Activated CD4-positive, alpha-beta T cell treated with anti-CD3 and anti-CD28 coated beads for 4 hours (primary cell): ENCODE measurements around the gene DENND4C.
"Not testable (repeated sequence)": the region's sequence is repeated elsewhere in the genome, so short reads cannot be mapped to it uniquely, and the experiment has no call there.

Source experiments
- DNase-seq, 2 donors: peaks; one replicate each; pipeline ENCODE4 v3.0.0-alpha.2; 2020

Gene DENND4C

DNA sequence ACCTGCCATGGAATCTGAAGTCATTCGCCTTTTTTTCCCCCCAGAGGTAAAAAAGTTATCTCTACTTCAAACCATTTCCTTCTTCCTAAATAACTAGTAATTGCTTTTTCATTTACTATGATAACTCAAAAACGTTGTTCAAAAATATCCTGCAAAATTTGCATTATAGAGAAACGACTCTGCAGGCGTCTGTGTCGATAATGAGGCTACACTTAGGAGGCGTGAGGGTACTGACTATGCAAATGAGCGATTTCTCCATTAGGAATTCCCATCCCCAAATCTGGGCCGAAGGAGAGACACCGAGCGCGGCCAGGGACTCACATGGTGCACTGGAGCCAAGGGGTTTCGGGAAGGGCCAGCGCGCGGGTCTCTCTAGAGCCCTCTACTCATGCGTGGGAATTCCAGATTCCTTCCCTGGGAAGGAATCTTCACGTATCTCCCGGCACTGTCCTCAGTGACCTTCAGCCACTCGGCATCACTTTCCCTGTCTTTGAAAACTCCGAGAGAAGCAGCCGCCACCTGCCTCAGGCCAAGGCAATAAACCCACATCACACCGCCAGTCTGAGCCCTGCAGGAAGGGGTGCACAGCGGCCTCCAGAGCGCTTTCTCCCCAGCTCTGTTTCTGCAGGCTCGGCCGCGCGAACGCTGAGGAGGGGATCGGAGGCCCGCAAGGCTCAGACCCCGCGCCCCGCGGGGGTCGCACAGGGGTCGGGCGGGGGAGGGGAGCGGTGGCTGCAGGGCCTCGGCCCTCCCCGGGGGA is 718 bp upstream of the DENND4C start:
- peak in 1 of 2 donors; percentile 71 for DNase-seq

DNA sequence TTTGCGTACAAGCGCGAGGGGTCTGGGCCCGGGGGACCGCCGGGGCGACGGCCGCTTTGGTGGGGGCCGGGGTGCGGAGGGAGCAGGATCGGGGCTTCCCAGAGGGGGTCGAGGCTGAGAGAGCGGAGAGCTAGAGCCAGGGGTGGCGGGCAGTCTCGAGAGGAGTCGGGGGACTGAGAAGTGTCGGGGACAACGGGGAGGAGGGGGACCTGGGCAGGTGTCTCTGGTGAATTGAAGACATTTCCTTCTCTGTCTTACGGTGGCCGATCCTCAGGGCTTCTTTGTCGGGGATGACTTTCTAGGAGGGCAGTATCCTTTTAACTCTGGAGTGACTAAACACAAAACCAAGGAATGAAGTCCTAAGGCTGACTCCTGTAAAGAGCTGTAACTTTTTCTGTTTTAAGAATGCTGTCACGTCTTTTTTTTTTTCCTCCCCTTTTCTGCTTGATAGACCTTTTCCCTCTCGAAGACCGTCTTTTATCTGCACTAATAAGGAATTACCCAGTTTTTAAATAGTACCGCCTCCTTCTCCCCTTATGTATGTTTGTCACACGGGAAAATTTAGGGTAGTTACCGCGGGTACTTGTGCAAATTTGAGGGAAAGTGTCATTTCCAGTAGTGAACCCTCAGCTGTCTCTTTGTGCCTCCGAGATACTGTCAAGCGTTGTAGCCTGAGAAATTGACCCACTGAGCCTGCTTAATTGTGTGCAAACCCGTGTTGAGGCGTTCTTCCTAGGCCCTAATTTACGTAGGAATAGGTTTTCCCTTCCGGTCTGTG is 822 bp downstream of the DENND4C start:
- DNase-seq = peak in 1 of 2 donors; percentile 7

DNA sequence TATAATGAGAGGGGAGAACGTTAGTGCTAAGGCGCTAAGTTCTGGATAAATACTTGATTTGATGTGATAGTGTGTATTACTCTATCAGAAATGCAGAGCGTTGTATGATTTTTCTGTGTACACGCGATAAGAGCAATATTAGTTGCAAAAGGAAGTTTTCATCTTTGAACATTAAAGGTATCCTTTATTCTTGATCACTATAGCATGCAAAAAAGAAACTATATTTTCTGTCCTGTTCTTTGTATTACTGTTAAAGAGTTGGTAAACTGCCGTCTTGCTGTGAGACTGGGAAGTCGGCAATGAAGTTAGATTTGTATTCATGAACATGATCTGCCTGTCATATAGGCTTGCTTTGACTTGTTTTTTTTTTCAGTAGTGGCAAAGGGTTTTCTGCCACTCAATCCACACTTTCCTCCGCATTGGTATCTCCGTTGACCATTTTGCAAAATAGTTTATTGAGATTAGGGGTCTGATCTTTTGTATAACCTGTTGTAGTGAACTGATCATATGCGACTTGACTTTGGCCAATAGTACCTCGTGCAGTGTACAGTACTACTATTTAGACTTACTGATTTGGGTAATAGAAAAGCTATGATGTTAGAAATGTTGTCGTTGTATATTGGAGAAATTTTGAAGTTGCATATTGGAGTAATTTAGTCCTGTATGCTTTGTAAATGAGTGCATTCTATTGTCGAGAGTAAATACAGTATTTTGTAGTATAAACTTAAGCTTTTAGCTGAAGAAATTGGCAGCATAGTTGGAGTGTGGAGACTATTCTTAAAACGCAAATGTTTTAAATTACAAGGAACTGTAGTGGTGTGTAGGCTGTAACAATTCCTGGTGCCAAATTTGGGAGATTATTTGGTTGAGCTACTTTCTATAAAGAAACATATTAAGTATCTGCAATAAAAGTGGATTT is 1.7 kb downstream of the DENND4C start:
- DNase-seq = no peak

DNA sequence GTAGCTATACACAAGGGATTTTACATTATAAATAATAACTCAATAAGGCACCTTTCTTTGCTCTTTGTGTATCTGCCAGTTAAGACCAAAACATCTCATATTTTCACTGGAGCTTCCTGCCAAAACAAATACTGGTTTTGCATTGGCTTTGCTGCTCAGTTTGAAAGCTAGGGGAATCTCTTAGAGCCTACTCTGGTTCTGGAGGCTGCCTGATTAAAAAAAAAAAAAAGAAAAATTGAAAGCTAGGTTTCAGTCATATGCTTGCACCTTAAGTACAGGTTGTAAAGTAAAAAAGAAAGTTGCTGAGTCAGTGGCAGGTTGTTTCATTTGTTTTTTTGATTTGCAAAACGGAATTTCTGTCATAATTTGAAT is 2.3 kb downstream of the DENND4C start:
- DNase-seq = no peak

DNA sequence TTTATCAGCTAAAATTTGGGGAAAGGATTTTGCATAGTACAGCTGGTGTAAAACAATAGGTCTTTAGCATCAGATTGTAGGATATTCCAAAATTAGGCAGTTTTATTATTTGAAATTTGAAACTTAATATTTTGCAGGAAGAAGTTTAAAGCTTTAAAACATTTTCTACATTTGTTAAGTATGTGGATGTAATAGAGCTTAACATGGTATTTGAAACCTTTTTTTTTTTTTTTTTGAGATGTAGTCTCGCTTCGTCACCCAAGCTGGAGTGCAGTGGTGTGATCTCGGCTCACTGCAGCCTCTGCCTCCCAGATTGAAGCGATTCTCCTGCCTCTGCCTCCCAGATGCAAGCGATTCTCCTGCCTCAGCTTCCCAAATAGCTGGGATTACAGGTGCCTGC is 2.9 kb downstream of the DENND4C start:
- no peak for DNase-seq

DNA sequence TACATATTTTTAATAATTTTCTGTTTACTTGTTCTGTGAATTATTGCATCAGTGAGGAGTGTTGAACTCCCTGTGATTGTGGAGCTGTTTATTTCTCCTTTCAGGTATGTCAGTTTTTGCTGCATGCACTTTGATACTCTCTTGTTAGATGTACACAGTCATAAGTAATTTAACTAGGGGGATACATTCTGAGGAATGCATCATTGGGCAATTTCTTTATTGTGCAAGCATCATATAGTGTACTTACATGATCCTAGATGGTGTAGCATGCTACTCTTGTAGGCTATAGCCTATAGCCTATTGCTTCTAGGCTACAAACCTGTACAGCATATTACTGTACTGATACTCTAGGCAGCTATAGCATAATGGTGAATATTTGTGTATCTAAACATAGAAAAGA is 9.5 kb downstream of the DENND4C start:
- DNase-seq = no peak

DNA sequence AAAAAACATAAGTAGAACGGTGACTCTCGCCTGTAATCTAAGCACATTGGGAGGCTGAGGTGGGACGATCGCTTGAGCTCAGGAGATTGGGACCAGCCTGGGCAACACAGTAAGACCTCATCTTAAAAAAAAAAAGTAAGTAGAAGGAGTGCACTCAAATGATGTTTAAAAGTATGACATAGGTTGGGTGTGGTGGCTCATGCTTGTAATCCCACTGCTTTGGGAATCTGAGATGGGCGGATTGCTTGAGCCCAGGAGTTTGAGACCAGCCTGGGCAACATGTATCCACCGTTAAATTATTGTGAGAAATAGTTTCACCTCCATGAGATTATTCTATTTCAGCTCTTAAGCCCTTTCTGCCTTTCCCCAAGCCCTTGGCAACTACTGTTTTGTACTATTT is 11.2 kb downstream of the DENND4C start:
- no peak for DNase-seq

DNA sequence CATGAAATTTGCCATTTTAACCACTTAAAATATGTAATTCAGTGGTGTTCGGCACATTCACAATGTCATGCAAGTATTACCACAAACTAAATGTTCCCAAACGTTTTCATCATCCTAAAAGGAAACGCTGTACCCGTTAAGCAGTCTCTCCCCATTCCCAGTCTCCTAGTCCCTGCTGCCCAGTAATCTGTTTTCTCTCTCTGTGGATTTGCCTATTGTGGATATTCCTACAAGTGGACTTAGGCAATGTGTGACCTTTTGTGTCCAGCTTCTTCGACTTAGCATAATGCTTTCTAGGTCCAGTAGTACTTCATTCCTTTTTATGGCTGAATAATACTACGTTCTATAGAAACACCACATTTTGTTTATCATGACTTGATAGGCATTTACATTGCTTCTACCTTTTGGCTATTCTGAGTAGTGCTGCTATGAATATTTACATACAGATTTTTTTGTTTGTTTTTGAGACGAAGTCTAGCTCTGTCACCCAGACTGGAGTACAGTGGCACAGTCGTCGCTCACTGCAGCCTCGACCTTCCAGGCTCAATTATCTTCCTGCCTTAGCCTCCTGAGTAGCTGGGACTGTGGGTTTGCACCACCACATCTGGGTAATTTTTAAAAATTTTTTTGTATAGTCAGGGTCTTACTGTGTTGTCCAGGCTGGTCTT is 13.0 kb downstream of the DENND4C start:
- no peak for DNase-seq

DNA sequence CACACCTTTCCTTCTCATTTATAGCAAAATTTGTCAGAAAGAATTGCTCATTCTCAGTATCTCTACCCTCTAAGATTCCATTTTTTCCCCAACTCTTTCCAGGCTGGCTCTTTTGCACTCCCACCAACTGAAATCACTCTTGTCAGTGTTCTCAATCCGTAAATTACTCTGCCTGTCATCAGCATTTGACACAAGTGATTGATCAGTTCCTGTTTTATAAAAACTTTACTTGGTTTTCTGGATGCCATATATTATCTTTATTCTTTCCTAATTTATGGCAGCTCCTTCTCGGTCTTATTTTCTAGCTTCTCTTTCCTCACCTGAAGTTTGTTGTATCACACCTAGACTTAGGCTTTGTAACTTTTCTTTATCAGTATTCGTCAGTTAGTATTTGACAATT is 16.4 kb downstream of the DENND4C start:
- no peak for DNase-seq

DNA sequence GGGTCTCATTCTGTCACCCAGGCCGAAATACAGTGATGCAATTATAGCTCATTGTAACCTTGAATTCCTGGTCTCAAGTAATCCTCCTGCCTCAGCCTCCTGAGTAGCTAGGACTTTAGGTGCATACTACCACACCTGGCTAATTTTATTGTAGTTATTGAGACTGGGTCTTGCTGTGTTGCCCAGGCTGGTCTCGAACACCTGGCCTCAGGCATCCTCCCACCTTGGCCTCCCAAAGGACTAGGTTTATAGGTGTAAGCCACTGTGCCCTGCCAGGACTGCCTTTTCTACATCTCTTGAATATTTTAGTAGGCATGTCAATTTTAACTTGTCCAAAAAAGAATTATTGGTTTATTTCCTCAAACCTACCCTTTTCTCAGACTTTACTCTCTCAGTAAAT is 16.9 kb downstream of the DENND4C start:
- DNase-seq = no peak

DNA sequence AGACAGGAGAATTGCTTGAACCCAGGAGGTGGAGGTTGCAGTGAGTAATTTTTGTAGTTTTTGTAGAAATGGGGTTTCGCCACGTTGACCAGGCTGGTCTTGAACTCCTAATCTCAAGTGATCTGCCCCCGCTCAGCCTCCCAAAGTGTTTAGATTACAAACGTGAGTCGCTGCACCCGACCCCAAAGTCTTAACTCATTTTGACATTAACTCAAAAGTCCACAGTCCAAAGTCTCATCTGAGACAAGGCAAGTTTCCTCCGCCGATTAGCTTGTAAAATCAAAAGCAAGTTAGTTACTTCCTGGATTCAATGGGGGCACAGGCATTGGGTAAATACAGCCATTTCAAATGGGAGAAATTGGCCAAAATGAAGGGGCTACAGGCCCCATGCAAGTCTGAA is 19.9 kb downstream of the DENND4C start:
- not testable (repeated sequence) for DNase-seq

DNA sequence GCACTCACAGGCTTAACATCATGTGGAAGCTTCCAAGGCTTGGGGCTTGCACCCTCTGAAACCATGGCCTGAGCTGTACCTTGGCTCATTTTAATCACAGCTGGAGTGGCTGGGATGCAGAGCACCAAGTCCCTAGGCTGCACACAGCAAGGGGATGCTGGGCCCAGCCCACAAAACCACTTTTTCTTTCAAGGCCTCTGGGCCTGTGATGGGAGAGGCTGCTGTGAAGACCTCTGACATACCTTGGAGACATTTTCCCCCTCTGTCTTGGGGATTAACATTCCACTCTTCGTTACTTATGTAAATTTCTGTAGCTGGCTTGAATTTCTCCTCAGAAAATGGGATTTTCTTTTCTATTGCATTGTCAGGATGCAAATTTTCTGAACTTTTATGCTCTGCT is 20.7 kb downstream of the DENND4C start:
- not testable (repeated sequence) for DNase-seq

DNA sequence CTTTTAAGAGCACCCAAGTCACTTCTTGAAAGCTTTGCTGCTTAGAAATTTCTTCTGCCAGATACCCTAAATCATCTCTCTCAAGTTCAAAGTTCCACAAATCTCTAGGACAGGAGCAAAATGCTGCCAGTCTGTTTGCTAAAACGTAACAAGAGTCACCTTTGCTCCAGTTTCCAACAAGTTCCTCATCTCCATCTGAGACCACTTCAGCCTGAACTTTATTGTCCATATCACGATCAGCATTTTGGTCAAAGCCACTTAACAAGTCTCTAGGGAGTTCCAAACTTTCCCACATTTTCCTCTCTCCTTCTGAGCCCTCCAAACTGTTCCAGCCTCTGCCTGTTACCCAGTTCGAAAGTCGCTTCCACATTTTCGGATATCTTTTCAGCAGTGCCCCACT is 21.1 kb downstream of the DENND4C start:
- DNase-seq = not testable (repeated sequence)

DNA sequence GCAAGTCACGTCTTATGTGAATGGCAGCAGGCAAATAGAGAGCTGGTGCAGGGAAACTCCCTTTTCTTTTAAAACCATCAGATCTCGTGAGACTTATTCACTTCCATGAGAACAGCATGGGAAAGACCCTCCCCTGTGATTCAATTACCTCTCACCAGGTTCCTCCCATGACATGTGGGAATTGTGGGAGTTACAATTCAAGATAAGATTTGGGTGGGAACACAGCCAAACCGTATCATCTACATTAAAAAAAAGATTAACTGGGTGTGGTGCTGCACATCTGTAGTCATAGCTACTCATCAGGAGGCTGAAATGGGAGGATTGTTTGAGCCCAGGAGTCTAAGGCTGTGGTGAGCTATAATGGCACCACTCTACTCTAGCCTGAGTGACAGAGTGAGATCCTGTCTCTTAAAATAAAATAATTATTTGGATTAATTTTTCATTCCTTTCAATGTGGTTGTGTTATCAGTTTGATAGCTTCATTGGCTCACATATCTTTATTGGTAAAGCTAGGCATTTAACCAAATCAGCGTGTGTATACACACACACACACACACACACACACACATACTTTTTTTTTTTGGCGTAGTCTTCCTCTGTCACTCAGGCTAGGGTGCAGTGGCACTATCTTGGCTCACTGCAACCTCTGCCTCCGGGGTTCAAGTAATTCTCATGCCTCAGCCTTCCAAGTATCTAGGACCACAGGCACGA is 21.8 kb downstream of the DENND4C start:
- no peak for DNase-seq

DNA sequence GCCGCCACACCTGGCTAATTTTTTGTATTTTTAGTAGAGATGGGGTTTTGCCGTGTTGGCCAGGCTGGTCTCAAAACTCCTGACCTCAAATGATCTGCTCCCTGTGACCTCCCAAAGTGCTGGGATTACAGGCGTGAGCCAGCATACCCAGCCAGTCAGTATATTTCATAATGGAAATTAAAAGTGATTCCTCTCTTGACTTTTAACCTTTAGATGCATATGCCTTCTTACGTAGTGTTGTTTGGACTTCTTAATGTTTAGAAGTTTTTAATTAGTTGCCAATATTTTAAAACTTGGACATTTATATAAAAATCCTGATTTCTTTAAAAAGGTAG is 22.4 kb downstream of the DENND4C start:
- DNase-seq = no peak

DNA sequence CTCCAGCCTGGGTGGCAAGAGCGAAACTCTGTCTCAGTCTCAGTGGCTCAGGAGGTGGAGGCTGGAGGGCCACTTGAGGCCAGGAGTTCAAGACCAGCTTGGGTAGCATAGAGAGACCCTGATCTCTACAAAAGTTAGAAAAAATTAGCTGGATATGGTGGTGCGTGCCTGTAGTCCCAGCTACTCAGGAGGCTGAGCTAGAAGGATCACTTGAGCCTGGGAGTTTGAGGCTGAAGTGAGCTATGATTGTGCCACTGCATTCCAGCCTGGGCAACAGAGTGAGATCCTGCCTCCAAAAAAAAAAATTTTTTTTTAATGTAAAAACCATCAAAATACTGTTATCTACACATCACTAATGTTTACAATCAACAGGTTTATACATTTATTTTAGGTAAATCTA is 24.6 kb downstream of the DENND4C start:
- DNase-seq = no peak

DNA sequence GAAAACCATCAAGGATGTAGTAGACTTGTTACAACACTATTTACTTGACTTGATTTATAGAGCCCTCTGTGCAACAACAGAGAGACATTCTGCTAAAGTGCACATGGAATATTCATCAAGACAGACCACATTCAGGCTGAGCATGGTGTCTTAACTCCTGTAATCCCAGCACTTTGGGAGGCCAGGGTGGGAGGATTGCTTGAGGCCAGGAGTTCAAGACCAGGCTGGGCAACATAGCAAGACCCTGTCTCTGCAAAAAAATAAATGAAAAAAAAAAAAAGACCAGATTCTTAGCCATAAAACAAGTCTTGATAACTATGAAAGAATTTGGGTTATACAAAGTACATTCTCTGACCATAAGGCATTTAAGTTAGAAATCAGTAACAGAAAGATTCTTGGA is 25.3 kb downstream of the DENND4C start:
- DNase-seq = no peak

DNA sequence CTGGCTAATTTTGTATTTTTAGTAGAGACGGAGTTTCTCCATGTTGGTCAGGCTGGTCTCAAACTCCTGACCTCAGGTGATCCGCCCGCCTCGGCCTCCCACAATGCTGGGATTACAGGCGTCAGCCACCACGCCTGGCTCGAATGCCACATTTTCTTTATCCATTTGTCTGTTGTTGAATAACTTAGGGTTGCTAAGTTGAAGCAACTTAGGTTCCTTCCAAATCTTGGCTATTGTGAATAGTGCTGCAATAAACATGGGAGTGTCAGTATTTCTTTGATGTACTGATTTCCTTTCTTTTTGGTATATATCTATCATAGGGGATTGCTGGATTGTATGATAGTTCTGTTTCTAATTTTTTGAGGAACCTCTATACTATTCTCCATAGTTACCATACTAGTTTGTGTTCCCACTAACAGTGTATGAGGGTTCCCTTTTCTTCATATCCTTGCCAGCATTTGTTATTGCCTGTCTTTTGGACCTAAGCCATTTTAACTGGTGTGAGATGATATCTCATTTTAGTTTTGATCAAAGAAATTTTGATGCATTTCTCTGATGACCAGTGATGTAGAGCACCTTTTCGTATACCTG is 29.3 kb downstream of the DENND4C start:
- DNase-seq = not testable (repeated sequence)

DNA sequence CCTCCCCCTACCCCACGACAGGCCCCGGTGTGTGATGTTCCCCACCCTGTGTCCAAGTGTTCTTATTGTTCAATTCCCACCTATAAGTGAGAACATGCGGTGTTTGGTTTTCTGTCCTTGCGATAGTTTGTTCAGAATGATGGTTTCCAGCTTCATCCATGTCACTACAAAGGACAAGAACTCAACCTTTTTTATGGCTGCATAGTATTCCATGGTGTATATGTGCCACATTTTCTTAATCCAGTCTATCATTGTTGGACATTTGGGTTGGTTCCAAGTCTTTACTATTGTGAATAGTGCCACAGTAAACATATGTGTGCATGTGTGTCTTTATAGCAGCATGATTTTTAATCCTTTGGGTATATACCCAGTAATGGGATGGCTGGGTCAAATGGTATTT is 35.1 kb downstream of the DENND4C start:
- not testable (repeated sequence) for DNase-seq

DNA sequence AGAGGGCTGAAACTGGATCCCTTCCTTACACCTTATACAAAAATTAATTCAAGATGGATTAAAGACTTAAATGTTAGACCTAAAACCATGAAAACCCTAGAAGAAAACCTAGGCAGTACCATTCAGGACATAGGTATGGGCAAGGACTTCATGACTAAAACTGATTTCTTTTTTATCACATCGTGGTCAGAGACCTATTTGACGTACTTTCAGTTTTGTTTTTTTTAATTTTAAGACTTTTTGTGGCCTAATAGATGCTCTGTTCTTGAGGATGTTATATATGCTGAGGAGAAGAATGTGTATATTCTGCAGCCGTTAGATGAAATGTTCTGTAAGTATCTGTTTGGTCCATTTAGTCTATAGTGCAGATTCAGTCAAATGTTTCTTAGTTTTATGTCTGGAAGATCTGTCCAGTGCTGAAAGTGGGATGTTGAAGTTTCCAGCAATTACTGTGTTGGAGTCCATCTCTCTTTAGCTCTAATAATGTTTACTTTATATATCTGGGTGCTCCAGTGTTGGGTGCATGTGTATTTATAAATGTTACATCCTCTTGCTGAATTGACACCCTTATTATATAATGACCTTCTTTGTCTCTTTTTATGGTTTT is 36.4 kb downstream of the DENND4C start:
- DNase-seq = not testable (repeated sequence)

DNA sequence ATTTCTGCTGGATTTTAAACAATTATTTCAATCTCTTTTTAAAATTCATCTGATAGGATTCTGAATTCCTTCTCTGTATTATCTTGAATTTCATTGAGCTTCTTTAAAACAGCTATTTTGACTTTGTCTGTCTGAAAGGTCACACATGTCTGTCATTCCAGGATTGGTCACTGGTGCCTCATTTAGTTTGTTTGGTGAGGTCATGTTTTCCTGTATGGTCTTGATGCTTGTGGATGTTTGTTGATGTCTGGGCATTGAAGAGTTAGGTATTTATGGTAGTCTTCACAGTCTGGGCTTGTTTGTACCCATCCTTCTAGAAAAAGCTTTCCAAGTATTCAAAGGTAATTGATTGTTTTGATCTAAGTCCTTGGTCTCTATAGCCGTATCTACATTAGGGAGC is 39.1 kb downstream of the DENND4C start:
- no peak for DNase-seq
